Stimulated activated CD4-positive, alpha-beta T cell treated with anti-CD3 and anti-CD28 coated beads, Interleukin-12 subunit alpha, Interleukin-12 subunit beta, amount 100 ng/mL, for 48 hours (primary cell): Measurements from ENCODE around the gene CDK12.
"Not testable (repeated sequence)": the region's sequence is repeated elsewhere in the genome, so short reads cannot be mapped to it uniquely, and the experiment has no call there.

Source experiments
- DNase-seq, 3 donors: peaks; one replicate each; pipeline ENCODE4 v3.0.0-alpha.2; 2020; ENCODE audit warnings: low read depth in 2 of 3, low spot score in 1 of 3

CDK12 gene

DNA sequence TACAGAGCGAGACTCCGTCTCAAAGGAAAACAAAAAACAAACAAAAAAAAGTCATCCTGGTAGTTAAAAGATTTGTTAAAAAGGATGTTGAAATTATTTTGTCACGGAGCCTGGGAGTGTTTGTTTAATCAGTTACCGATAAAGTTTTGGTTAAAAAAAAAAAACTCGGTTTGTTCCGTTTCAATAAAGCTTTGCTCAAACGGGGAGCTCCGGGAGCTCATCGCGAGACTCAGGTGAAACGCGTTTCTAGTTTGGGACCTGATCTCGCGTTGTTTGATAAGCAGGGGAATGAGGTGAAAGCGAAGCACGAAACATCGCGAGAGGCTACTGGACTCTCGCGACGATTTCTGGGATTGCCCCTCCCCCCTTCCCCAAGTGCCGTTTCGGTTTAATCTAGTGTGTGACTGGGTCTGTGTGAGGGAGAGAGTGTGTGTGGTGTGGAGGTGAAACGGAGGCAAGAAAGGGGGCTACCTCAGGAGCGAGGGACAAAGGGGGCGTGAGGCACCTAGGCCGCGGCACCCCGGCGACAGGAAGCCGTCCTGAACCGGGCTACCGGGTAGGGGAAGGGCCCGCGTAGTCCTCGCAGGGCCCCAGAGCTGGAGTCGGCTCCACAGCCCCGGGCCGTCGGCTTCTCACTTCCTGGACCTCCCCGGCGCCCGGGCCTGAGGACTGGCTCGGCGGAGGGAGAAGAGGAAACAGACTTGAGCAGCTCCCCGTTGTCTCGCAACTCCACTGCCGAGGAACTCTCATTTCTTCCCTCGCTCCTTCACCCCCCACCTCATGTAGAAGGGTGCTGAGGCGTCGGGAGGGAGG is at the start of gene CDK12:
Gene CDK12, plus strand, starts transcription at position 374 of the 813 bp plus-strand sequence. CDS start 586 bp downstream, outside the sequence.
- peak; percentile 88 to 98 (median 94) for DNase-seq

- no peak for DNase-seq
Measured at GRCh38 chr17:39416141-39416540, 45.1 kb upstream of the CDK12 start.

DNA sequence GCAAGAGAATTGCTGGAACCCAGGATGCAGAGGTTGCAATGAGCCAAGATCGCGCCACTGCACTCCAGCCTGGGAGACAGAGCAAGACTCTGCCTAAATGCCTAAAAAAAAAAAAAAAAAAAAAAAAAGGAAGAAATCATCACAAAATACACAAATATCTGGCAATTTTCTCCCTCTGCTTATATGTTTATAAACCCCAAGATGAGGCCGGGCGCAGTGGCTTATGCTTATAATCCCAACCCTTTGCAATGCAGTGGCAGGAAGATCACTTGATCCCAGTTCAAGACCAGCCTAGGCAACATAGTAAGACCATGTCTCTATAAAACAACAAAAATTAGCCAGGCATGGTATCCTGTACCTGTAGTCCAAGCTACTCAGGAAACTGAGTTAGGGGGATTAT is 31.7 kb upstream of the CDK12 start:
- no peak for DNase-seq

DNA sequence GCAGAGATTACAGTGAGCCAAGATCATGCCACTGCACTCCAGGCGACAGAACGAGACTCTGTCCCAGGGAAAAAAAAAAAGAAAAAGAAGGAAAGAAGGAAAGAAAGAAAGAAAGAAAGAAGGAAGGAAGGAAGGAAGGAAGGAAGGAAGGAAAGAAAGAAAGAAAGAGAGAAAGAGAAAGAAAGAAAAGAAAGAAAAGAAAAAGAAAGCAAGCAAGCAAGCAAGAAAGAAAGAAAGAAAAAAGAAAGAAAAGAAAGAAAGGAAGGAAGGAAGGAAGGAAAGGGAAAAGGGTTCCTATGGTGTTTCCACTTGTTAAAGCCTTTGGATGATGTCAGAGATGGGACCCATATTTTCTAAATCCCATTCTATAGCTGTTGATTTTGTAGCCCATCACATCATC is 21.4 kb upstream of the CDK12 start:
- DNase-seq = not testable (repeated sequence)

DNA sequence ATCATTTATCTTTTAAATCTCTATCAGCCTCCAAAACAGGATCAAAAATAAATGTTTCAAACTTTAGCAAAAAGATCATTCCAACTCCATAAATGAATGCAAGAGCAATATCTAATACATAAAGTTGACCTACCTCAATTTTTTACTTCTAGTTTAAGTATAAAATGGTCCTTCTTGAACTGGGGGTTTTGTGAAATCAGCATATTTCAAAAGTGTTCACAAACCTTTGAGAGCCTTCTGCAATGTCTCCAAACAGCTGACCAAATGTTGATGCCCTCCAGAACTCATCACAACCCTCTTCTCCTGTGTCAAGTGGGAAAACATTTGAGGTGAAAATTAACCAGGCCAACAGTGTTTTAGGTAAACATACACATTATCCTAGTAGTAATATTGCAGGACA is 18.0 kb upstream of the CDK12 start:
- DNase-seq = no peak

GRCh38 chr17:39447561-39447960 is 13.7 kb upstream of the CDK12 start:
- DNase-seq = no peak

- DNase-seq = no peak
Measured at GRCh38 chr17:39450051-39450450, 11.2 kb upstream of the CDK12 start.

- peak; percentile 89 to 93 (median 92) for DNase-seq
Measured at GRCh38 chr17:39450847-39451581, 10.3 kb upstream of the CDK12 start, which contains the start of gene MED1. Gene MED1 (minus strand): TSS chr17:39451263. CDS start chr17:39451062, 201 bp downstream.

DNA sequence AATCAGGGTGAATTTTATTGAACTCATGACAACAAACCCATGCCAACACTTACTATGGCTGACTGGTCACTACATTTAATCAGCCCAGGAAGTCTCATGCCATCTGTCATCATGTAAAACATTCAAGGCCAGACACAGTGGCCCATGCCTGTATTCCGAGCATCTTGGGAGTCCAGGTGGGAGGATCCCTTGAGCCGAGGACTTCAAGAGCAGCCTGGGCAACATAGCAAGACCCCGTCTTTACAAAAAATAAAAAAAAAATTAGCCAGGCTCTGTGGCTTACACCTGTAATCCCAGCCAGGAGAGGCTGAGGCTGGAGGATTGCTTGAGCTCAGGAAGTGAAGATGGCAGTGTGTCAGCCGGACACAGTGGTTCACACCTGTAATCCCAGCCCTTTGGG is 5.4 kb upstream of the CDK12 start:
- DNase-seq = no peak

DNA sequence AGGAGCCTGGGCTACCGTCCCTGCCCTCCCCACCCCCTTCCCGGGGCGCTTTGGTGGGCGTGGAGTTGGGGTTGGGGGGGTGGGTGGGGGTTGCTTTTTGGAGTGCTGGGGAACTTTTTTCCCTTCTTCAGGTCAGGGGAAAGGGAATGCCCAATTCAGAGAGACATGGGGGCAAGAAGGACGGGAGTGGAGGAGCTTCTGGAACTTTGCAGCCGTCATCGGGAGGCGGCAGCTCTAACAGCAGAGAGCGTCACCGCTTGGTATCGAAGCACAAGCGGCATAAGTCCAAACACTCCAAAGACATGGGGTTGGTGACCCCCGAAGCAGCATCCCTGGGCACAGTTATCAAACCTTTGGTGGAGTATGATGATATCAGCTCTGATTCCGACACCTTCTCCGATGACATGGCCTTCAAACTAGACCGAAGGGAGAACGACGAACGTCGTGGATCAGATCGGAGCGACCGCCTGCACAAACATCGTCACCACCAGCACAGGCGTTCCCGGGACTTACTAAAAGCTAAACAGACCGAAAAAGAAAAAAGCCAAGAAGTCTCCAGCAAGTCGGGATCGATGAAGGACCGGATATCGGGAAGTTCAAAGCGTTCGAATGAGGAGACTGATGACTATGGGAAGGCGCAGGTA is 762 bp downstream of the CDK12 start:
- DNase-seq = peak in 1 of 3 donors; percentile 8

DNA sequence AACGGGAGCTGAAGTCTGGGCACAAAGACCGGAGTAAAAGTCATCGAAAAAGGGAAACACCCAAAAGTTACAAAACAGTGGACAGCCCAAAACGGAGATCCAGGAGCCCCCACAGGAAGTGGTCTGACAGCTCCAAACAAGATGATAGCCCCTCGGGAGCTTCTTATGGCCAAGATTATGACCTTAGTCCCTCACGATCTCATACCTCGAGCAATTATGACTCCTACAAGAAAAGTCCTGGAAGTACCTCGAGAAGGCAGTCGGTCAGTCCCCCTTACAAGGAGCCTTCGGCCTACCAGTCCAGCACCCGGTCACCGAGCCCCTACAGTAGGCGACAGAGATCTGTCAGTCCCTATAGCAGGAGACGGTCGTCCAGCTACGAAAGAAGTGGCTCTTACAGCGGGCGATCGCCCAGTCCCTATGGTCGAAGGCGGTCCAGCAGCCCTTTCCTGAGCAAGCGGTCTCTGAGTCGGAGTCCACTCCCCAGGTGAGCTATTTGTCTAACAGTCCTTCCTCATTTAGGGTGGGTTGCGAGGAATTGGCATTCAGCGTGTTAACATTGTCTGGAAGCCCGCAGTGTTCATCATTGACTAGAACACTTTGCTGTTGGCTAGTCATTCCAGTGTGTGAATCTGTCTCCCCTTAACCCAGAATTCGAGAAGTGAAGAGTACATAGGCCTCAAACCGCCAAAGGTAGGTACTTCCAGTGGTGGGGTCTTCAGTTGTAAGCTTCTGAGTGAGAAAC is 1.5 kb downstream of the CDK12 start:
- DNase-seq = no peak

DNA sequence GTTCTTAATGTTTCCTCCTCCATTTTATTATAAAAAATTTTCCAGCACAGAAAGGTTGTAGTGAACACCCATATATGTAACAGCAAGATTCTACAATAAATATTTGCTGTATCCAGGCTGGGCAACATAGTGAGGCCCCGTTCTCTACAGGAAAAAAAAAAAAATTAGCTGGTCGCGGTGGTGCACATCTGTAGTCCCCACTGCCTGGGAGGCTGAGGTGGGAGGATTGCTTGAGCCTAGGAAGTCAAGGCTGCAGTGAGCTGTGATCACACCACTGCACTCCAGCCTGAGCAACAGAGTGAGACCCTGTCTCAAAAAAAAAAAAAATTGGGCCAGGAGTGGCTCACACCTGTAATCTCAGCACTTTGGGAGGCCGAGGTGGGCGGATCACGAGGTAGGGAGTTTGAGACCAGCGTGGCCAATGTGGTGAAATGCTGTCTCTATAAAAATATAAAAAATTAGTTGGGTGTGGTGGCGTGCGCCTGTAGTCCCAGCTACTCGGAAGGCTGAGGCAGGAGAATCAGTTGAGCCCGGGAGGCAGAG is 3.4 kb downstream of the CDK12 start:
- DNase-seq = not testable (repeated sequence)

- DNase-seq = not testable (repeated sequence)
Measured at GRCh38 chr17:39468610-39469009, 7.3 kb downstream of the CDK12 start.

GRCh38 chr17:39473310-39473709 is 12.0 kb downstream of the CDK12 start:
- no peak for DNase-seq

GRCh38 chr17:39479631-39480030 is 18.3 kb downstream of the CDK12 start:
- DNase-seq = not testable (repeated sequence)

- no peak for DNase-seq
Measured at GRCh38 chr17:39483506-39483905, 22.2 kb downstream of the CDK12 start.

GRCh38 chr17:39484178-39484577 is 22.9 kb downstream of the CDK12 start:
- no peak for DNase-seq

GRCh38 chr17:39485555-39485954 is 24.3 kb downstream of the CDK12 start:
- DNase-seq = no peak

DNA sequence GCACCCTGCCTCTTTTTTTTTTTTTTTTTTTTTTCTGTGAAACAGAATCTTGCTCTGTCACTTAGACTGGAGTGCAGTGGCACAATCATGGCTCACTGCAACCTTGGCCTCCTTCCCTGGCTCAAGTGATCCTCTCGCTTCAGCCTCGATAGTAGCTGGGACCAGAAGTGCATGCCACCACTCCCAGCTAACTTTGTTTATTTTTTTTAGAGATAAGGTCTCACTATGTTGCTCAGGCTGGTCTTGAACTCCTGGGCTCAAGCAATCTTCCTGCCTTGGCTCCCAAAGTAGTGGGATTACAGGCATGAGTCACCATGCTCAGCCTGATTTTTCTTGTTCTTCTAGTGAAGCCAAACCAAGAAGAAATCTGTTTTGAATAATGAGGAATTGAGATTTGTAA is 25.0 kb downstream of the CDK12 start:
- DNase-seq = no peak

DNA sequence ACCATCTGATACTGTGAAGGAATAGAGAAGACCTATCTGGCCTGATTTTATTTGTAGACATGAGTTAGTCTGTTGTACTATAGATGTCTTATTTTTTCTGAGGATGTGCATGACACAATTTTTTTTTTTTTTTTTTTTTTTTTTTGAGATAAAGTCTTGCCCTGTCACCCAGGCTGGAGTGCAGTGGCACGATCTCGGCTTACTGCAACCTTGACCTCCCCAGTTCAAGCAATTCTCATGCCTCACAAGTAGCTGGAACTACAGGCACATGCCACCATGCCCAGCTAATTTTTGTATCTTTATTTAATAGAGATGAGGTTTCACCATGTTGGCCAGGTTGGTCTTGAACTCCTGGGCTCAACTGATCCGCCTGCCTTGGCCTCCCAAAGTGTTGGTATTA is 26.2 kb downstream of the CDK12 start:
- DNase-seq = not testable (repeated sequence)

GRCh38 chr17:39487946-39488345 is 26.7 kb downstream of the CDK12 start:
- DNase-seq = no peak
